Upper lobe of left lung (tissue), 4 donors: ENCODE data around the gene OR8G5.

ENCODE experiments used
- CTCF ChIP-seq, 6 experiments: fragments of 450-650 bp in 4 of 6; fragments of 200-600 bp in 2 of 6; sonication (generic) in 2 of 6; IDR thresholded peaks; one replicate each; pipeline ENCODE4 v1.5.1; 2016 to 2019; ENCODE audit warnings: antibody characterized with exemption in 6 of 6
- EP300 ChIP-seq, 4 donors: sonication (generic); formaldehyde crosslinking; IDR thresholded peaks; one replicate each; pipeline ENCODE4 v1.5.1; 2017; ENCODE audit warnings: antibody characterized with exemption in 4 of 4, control low read depth in 2 of 4
- POLR2A ChIP-seq, 4 donors: fragments of 450-650 bp; IDR thresholded peaks; one replicate each; pipeline ENCODE4 v1.5.1; 2016 to 2017; ENCODE audit warnings: antibody characterized with exemption in 4 of 4, mild to moderate bottlenecking in 2 of 4
- POLR2AphosphoS5 ChIP-seq, 2 donors: sonication (generic); formaldehyde crosslinking; IDR thresholded peaks; one replicate each; pipeline ENCODE4 v1.5.1; 2017; ENCODE audit warnings: antibody characterized with exemption in 2 of 2

GRCh38 chr11:124313849-124314248 lies 57.7 kb downstream of the OR8G5 start, which contains the start of gene OR8D1:
- TF ChIP-seq EP300 (IDR thresholded peaks at IDR 0.05) (no peak), CTCF (IDR thresholded peaks at IDR 0.05) (no peak), POLR2AphosphoS5 (IDR thresholded peaks at IDR 0.05) (no peak), POLR2A (IDR thresholded peaks at IDR 0.05) (no peak)
